Measurements from ENCODE around the gene JADE2. TPM values are rescaled to one million over a fixed set of nuclear protein-coding genes. Genes with fewer than 3 reads are reported as not detected.
A peak's percentile ranks its signal among the peaks of the same experiment; 100 is the strongest.

JADE2 gene
- total RNA-seq, 1 experiment from 2014 or later = 138 TPM

GRCh38 chr5:134541736-134542376, 16.4 kb downstream of the JADE2 start:
- Mint-ChIP-seq H3K9me3 (ENCODE audit: unreplicated experiment) (no peaks in the 10 kb centered on the region), H3K4me1 (ENCODE audit: insufficient read depth, unreplicated experiment) (no peaks in the 10 kb centered on the region), H3K4me3 (ENCODE audit: unreplicated experiment) (no peak overlapping the region), H3K27me3 (ENCODE audit: insufficient read depth, unreplicated experiment) (no peaks in the 10 kb centered on the region), H3K36me3 (ENCODE audit: insufficient read depth, unreplicated experiment) (peaks cover 99% of the 10 kb centered on the region), H3K27ac (ENCODE audit: low read depth, unreplicated experiment) (no peak overlapping the region)
- POLR2A ChIA-PET = interaction anchor here (0.9 to 2.5 kb wide), 3 partner anchors 12 to 15 kb away, joined by 3 to 5 read pairs (median 3); no protein-coding TSS in a partner anchor
- BruUV-seq (replicated peaks) = no TSS peak
- intact Hi-C loops (cut with micrococcal nuclease) = no loop called here
- CTCF ChIA-PET = interaction anchor here (0.6 to 1.2 kb wide), 4 partner anchors 9 to 238 kb away, joined by 3 to 5 read pairs (median 4); no protein-coding TSS in a partner anchor
- peak; percentile 35 for DNase-seq (ENCODE audit: unreplicated experiment)
- no peak for TF ChIP-seq CTCF (IDR thresholded peaks at IDR 0.05; ENCODE audit: unreplicated experiment)

DNA sequence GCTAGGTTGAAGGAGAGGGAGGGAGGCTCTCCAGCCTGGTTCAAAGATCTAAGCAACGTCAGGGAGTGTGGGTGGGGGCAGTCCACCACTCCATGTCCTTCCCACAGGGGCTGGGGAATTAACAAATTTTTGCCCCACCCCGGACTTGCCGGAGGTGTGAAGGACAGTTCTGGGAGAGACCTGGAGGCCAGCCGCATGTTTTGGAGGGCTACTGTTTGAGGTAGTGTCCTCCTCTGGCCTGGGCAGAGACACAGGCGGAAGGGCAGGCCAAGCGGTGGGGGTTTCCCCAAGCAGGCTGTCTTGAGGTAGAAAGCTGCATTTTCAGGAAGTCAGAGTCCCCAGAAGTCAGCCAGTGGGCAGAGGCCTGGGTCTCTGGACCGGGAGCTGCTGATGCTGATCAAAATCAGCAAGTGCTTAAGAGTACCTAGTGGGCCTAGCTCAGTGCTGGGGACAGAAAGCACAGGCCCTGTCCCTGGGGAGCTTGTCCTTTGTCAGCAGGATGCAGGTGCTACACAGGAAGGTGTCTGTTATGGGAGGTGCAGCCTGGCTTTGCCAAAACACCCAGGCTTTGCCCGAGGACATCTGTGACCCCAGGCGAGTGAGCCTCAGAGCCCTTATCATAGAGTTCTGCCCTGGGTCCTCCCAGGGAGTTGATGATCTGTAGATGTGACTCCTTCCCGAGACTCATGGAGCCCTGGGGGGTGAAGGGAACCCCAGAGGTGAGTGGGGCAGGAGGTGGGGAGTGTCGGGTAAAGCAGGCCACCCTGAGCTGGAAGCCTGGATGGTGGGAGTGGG, 18.5 kb downstream of the JADE2 start:
- Mint-ChIP-seq H3K27me3 (ENCODE audit: insufficient read depth, unreplicated experiment) (no peaks in the 10 kb centered on the region), H3K36me3 (ENCODE audit: insufficient read depth, unreplicated experiment) (peaks cover 99% of the 10 kb centered on the region), H3K4me3 (ENCODE audit: unreplicated experiment) (no peak overlapping the region), H3K9me3 (ENCODE audit: unreplicated experiment) (no peaks in the 10 kb centered on the region), H3K27ac (ENCODE audit: low read depth, unreplicated experiment) (no peak overlapping the region), H3K4me1 (ENCODE audit: insufficient read depth, unreplicated experiment) (peaks cover 8% of the 10 kb centered on the region)
- POLR2A ChIA-PET = interaction anchor here (0.6 to 2.0 kb wide), 3 partner anchors 32 to 273 kb away, joined by 3 to 7 read pairs (median 3); partner anchors contain the start of gene UBE2B
- CTCF ChIA-PET = interaction anchor here (0.6 to 1.2 kb wide), 5 partner anchors 34 to 390 kb away, joined by 3 to 4 read pairs (median 3); no protein-coding TSS in a partner anchor
- DNase-seq (ENCODE audit: unreplicated experiment) = no peak
- intact Hi-C loops (cut with micrococcal nuclease) = no loop called here
- BruUV-seq (replicated peaks) = no TSS peak
- no peak for TF ChIP-seq CTCF (IDR thresholded peaks at IDR 0.05; ENCODE audit: unreplicated experiment)

GRCh38 chr5:134545070-134545868, 19.8 kb downstream of the JADE2 start:
- no peak for DNase-seq (ENCODE audit: unreplicated experiment)
- CTCF ChIA-PET = interaction anchor here (0.6 to 1.4 kb wide), 8 partner anchors 10 to 500 kb away, joined by 3 to 4 read pairs (median 3); no protein-coding TSS in a partner anchor
- H3K4me3 Mint-ChIP-seq (ENCODE audit: unreplicated experiment) = no peak overlapping the region
- no TSS peak for BruUV-seq (replicated peaks)
- H3K27me3 Mint-ChIP-seq (ENCODE audit: insufficient read depth, unreplicated experiment) = no peaks in the 10 kb centered on the region
- no peaks in the 10 kb centered on the region for H3K9me3 Mint-ChIP-seq (ENCODE audit: unreplicated experiment)
- intact Hi-C loops (cut with micrococcal nuclease) = no loop called here
- peak overlapping the region; percentile 61 for H3K27ac Mint-ChIP-seq (ENCODE audit: low read depth, unreplicated experiment)
- TF ChIP-seq CTCF (IDR thresholded peaks at IDR 0.05; ENCODE audit: unreplicated experiment) = no peak
- peaks cover 96% of the 10 kb centered on the region for H3K36me3 Mint-ChIP-seq (ENCODE audit: insufficient read depth, unreplicated experiment)
- H3K4me1 Mint-ChIP-seq (ENCODE audit: insufficient read depth, unreplicated experiment) = peaks cover 8% of the 10 kb centered on the region
- POLR2A ChIA-PET = interaction anchor here (1.0 to 2.0 kb wide), 4 partner anchors 10 to 174 kb away, joined by 3 to 7 read pairs (median 6); partner anchors contain the start of gene UBE2B

All from MCF 10A (cell line).